ENCODE measurements around the gene PHLDA2. TPM values are rescaled to one million over a fixed set of nuclear protein-coding genes. Genes with fewer than 3 reads are reported as not detected.

Gene PHLDA2
- total RNA-seq, 6 donors from 2014 or later = 8.6 to 38.9 (median 21.0) TPM; not detected in 1

- H3K27ac ChIP-seq = no peak overlapping the region
- TF ChIP-seq POLR2A (IDR thresholded peaks at IDR 0.05) (no peak), POLR2AphosphoS5 (IDR thresholded peaks at IDR 0.05) (no peak), CTCF (IDR thresholded peaks at IDR 0.05) (no peak), EP300 (IDR thresholded peaks at IDR 0.05) (no peak)
Observed at GRCh38 chr11:2921742-2922493, 7.3 kb downstream of the PHLDA2 start.

GRCh38 chr11:2921261-2921660 lies 8.0 kb downstream of the PHLDA2 start:
- DNase-seq (peak in 1 of 2 donors; percentile 79), ATAC-seq (ENCODE audit: low FRiP score in 2 of 2) (no peak)
- WGBS, 2 donors = 92 to 96% methylated on average over 3 to 14 of the region's 16 CpGs
- Histone ChIP-seq H3K27me3 (no peaks in the 10 kb centered on the region), H3K4me3 (no peak overlapping the region), H3K27ac (no peak overlapping the region), H3K4me1 (no peaks in the 10 kb centered on the region), H3K36me3 (no peaks in the 10 kb centered on the region), H3K9me3 (no peaks in the 10 kb centered on the region)
- TF ChIP-seq EP300 (IDR thresholded peaks at IDR 0.05) = no peak
- TF ChIP-seq CTCF (IDR thresholded peaks at IDR 0.05) = no peak

More at GRCh38 chr11:2921742-2922493, 7.3 kb downstream of the PHLDA2 start:
- Histone ChIP-seq H3K36me3 (no peaks in the 10 kb centered on the region), H3K9me3 (no peaks in the 10 kb centered on the region), H3K4me1 (no peaks in the 10 kb centered on the region), H3K4me3 (no peak overlapping the region), H3K27me3 (no peaks in the 10 kb centered on the region)
- ATAC-seq (ENCODE audit: low FRiP score in 2 of 2) (no peak), DNase-seq (no peak)
- 96 to 100% methylated on average over 2 to 13 of the region's 29 CpGs for WGBS, 2 donors

- 89 to 90% methylated on average over 12 of the region's 12 CpGs for whole genome bisulfite sequencing, 2 donors
- TF ChIP-seq POLR2A (IDR thresholded peaks at IDR 0.05) (no peak), CTCF (IDR thresholded peaks at IDR 0.05) (no peak), POLR2AphosphoS5 (IDR thresholded peaks at IDR 0.05) (no peak), EP300 (IDR thresholded peaks at IDR 0.05) (no peak)
Observed at GRCh38 chr11:2920343-2920742, 8.9 kb downstream of the PHLDA2 start.

GRCh38 chr11:2919837-2920236 lies 9.4 kb downstream of the PHLDA2 start:
- no peak for TF ChIP-seq POLR2A (IDR thresholded peaks at IDR 0.05)
- TF ChIP-seq EP300 (IDR thresholded peaks at IDR 0.05) = no peak
- TF ChIP-seq CTCF (IDR thresholded peaks at IDR 0.05) = no peak
- no peak for TF ChIP-seq POLR2AphosphoS5 (IDR thresholded peaks at IDR 0.05)
- ATAC-seq (ENCODE audit: low FRiP score in 2 of 2) (no peak), DNase-seq (peak in 1 of 2 donors; percentile 74)
- H3K4me3 ChIP-seq = no peak overlapping the region
- no peak overlapping the region for H3K27ac ChIP-seq
- H3K9me3 ChIP-seq = no peaks in the 10 kb centered on the region
- no peaks in the 10 kb centered on the region for H3K36me3 ChIP-seq
- no peaks in the 10 kb centered on the region for H3K27me3 ChIP-seq
- 95% methylated on average over 11 of the region's 13 CpGs; no CpG with 5 or more reads in 1 of the 2 donors for WGBS, 2 donors
- H3K4me1 ChIP-seq = peaks cover 0 to 1% (median under 1%) of the 10 kb centered on the region in 4 donors

More at GRCh38 chr11:2920343-2920742, 8.9 kb downstream of the PHLDA2 start:
- ATAC-seq (ENCODE audit: low FRiP score in 2 of 2) = no peak
- no peak for DNase-seq
- H3K36me3 ChIP-seq = no peaks in the 10 kb centered on the region
- H3K4me1 ChIP-seq = no peaks in the 10 kb centered on the region
- H3K27ac ChIP-seq = no peak overlapping the region
- no peaks in the 10 kb centered on the region for H3K27me3 ChIP-seq
- no peak overlapping the region for H3K4me3 ChIP-seq
- H3K9me3 ChIP-seq = no peaks in the 10 kb centered on the region

GRCh38 chr11:2919188-2919587 lies 10.0 kb downstream of the PHLDA2 start:
- 90% methylated on average over 9 of the region's 9 CpGs; no CpG with 5 or more reads in 1 of the 2 donors for WGBS, 2 donors
- Histone ChIP-seq H3K9me3 (no peaks in the 10 kb centered on the region), H3K27ac (no peak overlapping the region), H3K27me3 (no peaks in the 10 kb centered on the region), H3K4me3 (no peak overlapping the region), H3K36me3 (no peaks in the 10 kb centered on the region), H3K4me1 (peaks cover 0 to 8% (median 5%) of the 10 kb centered on the region in 4 donors)
- DNase-seq (peak in 1 of 2 donors; percentile 63), ATAC-seq (ENCODE audit: low FRiP score in 2 of 2) (no peak)
- TF ChIP-seq EP300 (IDR thresholded peaks at IDR 0.05) = no peak
- TF ChIP-seq POLR2A (IDR thresholded peaks at IDR 0.05) = no peak
- no peak for TF ChIP-seq POLR2AphosphoS5 (IDR thresholded peaks at IDR 0.05)
- no peak for TF ChIP-seq CTCF (IDR thresholded peaks at IDR 0.05)

All from upper lobe of left lung (tissue), 6 donors.